Measurements from ENCODE around the gene GCA. TPM values are rescaled to one million over a fixed set of nuclear protein-coding genes. Genes with fewer than 3 reads are reported as not detected.

GCA gene
- total and polyA plus RNA-seq, 2 experiments from 2014 or later: 41.9 to 78.1 TPM

- no peaks in the 10 kb centered on the region for H3K36me3 ChIP-seq
- TF ChIP-seq CTCF (IDR thresholded peaks at IDR 0.05; ENCODE audit: low read depth, low read length): no peak
- no peak overlapping the region for H3K4me3 ChIP-seq
- no peaks in the 10 kb centered on the region for H3K27me3 ChIP-seq
- no peak for DNase-seq (ENCODE audit: low read depth in 1 of 2, low spot score in 1 of 2)
- no peaks in the 10 kb centered on the region for H3K4me1 ChIP-seq (ENCODE audit: low read depth)
- no peaks in the 10 kb centered on the region for H3K9me3 ChIP-seq (ENCODE audit: low read depth)
- H3K27ac ChIP-seq: no peak overlapping the region
These were observed 13.1 kb upstream of the GCA start for GRCh38 chr2:162330881-162331280.

GRCh38 chr2:162333968-162334367, 10.0 kb upstream of the GCA start:
- peak; percentile 51 for TF ChIP-seq CTCF (IDR thresholded peaks at IDR 0.05; ENCODE audit: low read depth, low read length)

GRCh38 chr2:162337868-162338267, 6.1 kb upstream of the GCA start:
- Histone ChIP-seq H3K9me3 (ENCODE audit: low read depth) (no peaks in the 10 kb centered on the region), H3K4me3 (no peak overlapping the region), H3K4me1 (ENCODE audit: low read depth) (no peaks in the 10 kb centered on the region), H3K27me3 (peaks cover 19% of the 10 kb centered on the region), H3K27ac (no peak overlapping the region), H3K36me3 (no peaks in the 10 kb centered on the region)
- DNase-seq (ENCODE audit: low read depth in 1 of 2, low spot score in 1 of 2): no peak
- no peak for TF ChIP-seq CTCF (IDR thresholded peaks at IDR 0.05; ENCODE audit: low read depth, low read length)

More at GRCh38 chr2:162333968-162334367, 10.0 kb upstream of the GCA start:
- DNase-seq (ENCODE audit: low read depth in 1 of 2, low spot score in 1 of 2): peak; percentile 33 to 40
- Histone ChIP-seq H3K27ac (no peak overlapping the region), H3K9me3 (ENCODE audit: low read depth) (no peaks in the 10 kb centered on the region), H3K4me3 (no peak overlapping the region), H3K4me1 (ENCODE audit: low read depth) (no peaks in the 10 kb centered on the region), H3K27me3 (peaks cover 6% of the 10 kb centered on the region), H3K36me3 (no peaks in the 10 kb centered on the region)

- Histone ChIP-seq H3K36me3 (no peaks in the 10 kb centered on the region), H3K27me3 (peaks cover 19% of the 10 kb centered on the region), H3K27ac (no peak overlapping the region), H3K4me3 (no peak overlapping the region), H3K9me3 (ENCODE audit: low read depth) (no peaks in the 10 kb centered on the region), H3K4me1 (ENCODE audit: low read depth) (peaks cover 8% of the 10 kb centered on the region)
- no peak for DNase-seq (ENCODE audit: low read depth in 1 of 2, low spot score in 1 of 2)
- no peak for TF ChIP-seq CTCF (IDR thresholded peaks at IDR 0.05; ENCODE audit: low read depth, low read length)
These were observed 3.1 kb upstream of the GCA start for GRCh38 chr2:162340822-162341221.

GRCh38 chr2:162342321-162342720, 1.6 kb upstream of the GCA start:
- peaks cover 18% of the 10 kb centered on the region for H3K27me3 ChIP-seq
- H3K27ac ChIP-seq: no peak overlapping the region
- no peaks in the 10 kb centered on the region for H3K36me3 ChIP-seq
- TF ChIP-seq CTCF (IDR thresholded peaks at IDR 0.05; ENCODE audit: low read depth, low read length): no peak
- H3K4me3 ChIP-seq: no peak overlapping the region
- no peaks in the 10 kb centered on the region for H3K9me3 ChIP-seq (ENCODE audit: low read depth)
- H3K4me1 ChIP-seq (ENCODE audit: low read depth): peaks cover 8% of the 10 kb centered on the region
- DNase-seq (ENCODE audit: low read depth in 1 of 2, low spot score in 1 of 2): peak in 1 of 2 donors; percentile 3

- Histone ChIP-seq H3K27ac (no peak overlapping the region), H3K36me3 (no peaks in the 10 kb centered on the region), H3K27me3 (peaks cover 16% of the 10 kb centered on the region), H3K4me1 (ENCODE audit: low read depth) (peaks cover 8% of the 10 kb centered on the region), H3K4me3 (no peak overlapping the region), H3K9me3 (ENCODE audit: low read depth) (no peaks in the 10 kb centered on the region)
- no peak for DNase-seq (ENCODE audit: low read depth in 1 of 2, low spot score in 1 of 2)
- no peak for TF ChIP-seq CTCF (IDR thresholded peaks at IDR 0.05; ENCODE audit: low read depth, low read length)
These were observed 1.1 kb upstream of the GCA start for GRCh38 chr2:162342841-162343240.
